GM12873 (cell line): Measurements from ENCODE around the gene PDLIM5.

Source experiments
- CTCF ChIP-seq: IDR thresholded peaks from 2 replicates; pipeline ENCODE4 v1.5.1; 2012; ENCODE audit warnings: low read depth, mild to moderate bottlenecking, moderate library complexity, low read length, control low read depth; ENCODE audit not compliant: insufficient read depth; ENCODE audit errors: missing control alignments

The PDLIM5 gene

GRCh38 chr4:94528792-94529451, 77.2 kb downstream of the PDLIM5 start:
- TF ChIP-seq CTCF, result no peak

GRCh38 chr4:94530073-94530472, 78.3 kb downstream of the PDLIM5 start:
- no peak for TF ChIP-seq CTCF

- no peak for TF ChIP-seq CTCF
These were observed 80.4 kb downstream of the PDLIM5 start for GRCh38 chr4:94531991-94532789.

- TF ChIP-seq CTCF, result no peak
These were observed 81.9 kb downstream of the PDLIM5 start for GRCh38 chr4:94533405-94534223.

- no peak for TF ChIP-seq CTCF
These were observed 82.9 kb downstream of the PDLIM5 start for GRCh38 chr4:94534401-94535312.

GRCh38 chr4:94536049-94536448, 84.3 kb downstream of the PDLIM5 start:
- no peak for TF ChIP-seq CTCF
